Measurements from ENCODE around the gene CNTNAP2. TPM values are rescaled to one million over a fixed set of nuclear protein-coding genes. Genes with fewer than 3 reads are reported as not detected.

CNTNAP2 gene
- total RNA-seq, 1 experiment from 2014 or later: 64.5 TPM

DNA sequence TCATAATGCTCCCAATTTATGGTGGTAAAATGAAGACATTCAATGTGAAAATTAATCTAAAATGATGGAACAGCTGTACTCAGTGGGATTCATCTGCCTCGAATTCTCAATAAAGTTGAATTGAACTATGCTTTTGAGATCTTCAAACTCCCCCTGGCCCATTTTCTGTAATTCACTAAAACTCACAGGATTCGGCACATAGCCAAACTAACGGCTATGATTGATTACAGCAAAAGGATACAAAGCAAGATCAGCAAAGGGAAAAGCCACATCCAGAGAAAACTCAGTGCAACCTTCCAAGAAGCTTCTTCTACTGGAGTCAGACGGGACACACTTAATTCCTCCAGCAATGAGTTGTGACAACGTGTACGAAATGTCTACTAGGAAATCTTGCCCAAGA, 307.5 kb downstream of the CNTNAP2 start:
- no peak overlapping the region for H3K4ac ChIP-seq (ENCODE audit: low read depth, low read length)
- no peaks in the 10 kb centered on the region for H3K79me1 ChIP-seq (ENCODE audit: insufficient read depth, low read depth, low read length, poor library complexity, severe bottlenecking)
- H3K4me2 ChIP-seq (ENCODE audit: insufficient read depth, insufficient read length, low read length): no peak overlapping the region
- peaks cover 0 to 5% of the 10 kb centered on the region in 2 experiments; a peak in 2 of 5 replicates for H3K9me3 Mint-ChIP-seq
- H4K91ac ChIP-seq (ENCODE audit: insufficient read length, low read depth, low read length): no peak overlapping the region
- no peak overlapping the region for H3K14ac ChIP-seq (ENCODE audit: insufficient read depth, low read length)
- H4K5ac ChIP-seq (ENCODE audit: insufficient read length, low read depth, low read length): no peak overlapping the region
- H3K27me3 ChIP-seq (ENCODE audit: insufficient read depth, low read length): no peaks in the 10 kb centered on the region
- TF ChIP-seq, protein P1, sequence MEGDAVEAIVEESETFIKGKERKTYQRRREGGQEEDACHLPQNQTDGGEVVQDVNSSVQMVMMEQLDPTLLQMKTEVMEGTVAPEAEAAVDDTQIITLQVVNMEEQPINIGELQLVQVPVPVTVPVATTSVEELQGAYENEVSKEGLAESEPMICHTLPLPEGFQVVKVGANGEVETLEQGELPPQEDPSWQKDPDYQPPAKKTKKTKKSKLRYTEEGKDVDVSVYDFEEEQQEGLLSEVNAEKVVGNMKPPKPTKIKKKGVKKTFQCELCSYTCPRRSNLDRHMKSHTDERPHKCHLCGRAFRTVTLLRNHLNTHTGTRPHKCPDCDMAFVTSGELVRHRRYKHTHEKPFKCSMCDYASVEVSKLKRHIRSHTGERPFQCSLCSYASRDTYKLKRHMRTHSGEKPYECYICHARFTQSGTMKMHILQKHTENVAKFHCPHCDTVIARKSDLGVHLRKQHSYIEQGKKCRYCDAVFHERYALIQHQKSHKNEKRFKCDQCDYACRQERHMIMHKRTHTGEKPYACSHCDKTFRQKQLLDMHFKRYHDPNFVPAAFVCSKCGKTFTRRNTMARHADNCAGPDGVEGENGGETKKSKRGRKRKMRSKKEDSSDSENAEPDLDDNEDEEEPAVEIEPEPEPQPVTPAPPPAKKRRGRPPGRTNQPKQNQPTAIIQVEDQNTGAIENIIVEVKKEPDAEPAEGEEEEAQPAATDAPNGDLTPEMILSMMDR (conservative IDR thresholded peaks at IDR 0.05): no peak
- no peak overlapping the region for H2AK5ac ChIP-seq (ENCODE audit: insufficient read length, low read length)
- no peaks in the 10 kb centered on the region for H4K20me1 ChIP-seq (ENCODE audit: control insufficient read depth, insufficient read depth, insufficient read length)
- H3K56ac ChIP-seq (ENCODE audit: insufficient read length, low read depth, low read length): no peak overlapping the region
- no peak overlapping the region for H3K27ac ChIP-seq (ENCODE audit: insufficient read length, low read depth, low read length)
- H2AFZ ChIP-seq (ENCODE audit: low read length): no peak overlapping the region
- no peak overlapping the region for H2BK120ac ChIP-seq (ENCODE audit: low read depth, low read length, poor library complexity, severe bottlenecking)
- H3K23me2 ChIP-seq (ENCODE audit: insufficient read length, low read depth, low read length, poor library complexity, severe bottlenecking): no peaks in the 10 kb centered on the region
- no peak overlapping the region for H3K4me3 Mint-ChIP-seq
- H2BK20ac ChIP-seq (ENCODE audit: low read depth, low read length, poor library complexity, severe bottlenecking): no peak overlapping the region
- H3K27me3 Mint-ChIP-seq (ENCODE audit: low read depth): no peaks in the 10 kb centered on the region
- no peak overlapping the region for H2BK15ac ChIP-seq (ENCODE audit: low read depth, low read length)
- no peak overlapping the region for H3K27ac Mint-ChIP-seq
- no peak overlapping the region for H3K18ac ChIP-seq (ENCODE audit: insufficient read length, low read depth, low read length)
- H3K4me1 ChIP-seq (ENCODE audit: insufficient read depth, low read length): no peaks in the 10 kb centered on the region
- H3K9me3 ChIP-seq (ENCODE audit: control insufficient read depth, low read depth, low read length): no peaks in the 10 kb centered on the region
- no peak overlapping the region for H3K23ac ChIP-seq (ENCODE audit: insufficient read length, low read depth, low read length)
- H3K79me2 ChIP-seq (ENCODE audit: insufficient read depth, low read length): no peaks in the 10 kb centered on the region
- peaks cover 0 to 5% (median 0%) of the 10 kb centered on the region in 3 experiments; a peak in 1 of 7 replicates for H3K36me3 Mint-ChIP-seq (ENCODE audit: insufficient read depth in 1 of 3, low read depth in 3 of 3)
- H4K8ac ChIP-seq (replicated peaks; ENCODE audit: insufficient read length, low read depth, low read length): no peak overlapping the region
- no peak overlapping the region for H3T11ph ChIP-seq (ENCODE audit: low read length)
- H3K4me1 Mint-ChIP-seq: no peaks in the 10 kb centered on the region
- H3K9ac ChIP-seq (ENCODE audit: extremely low read depth, insufficient read length, low read length): no peak overlapping the region
- no peak overlapping the region for H2BK12ac ChIP-seq (ENCODE audit: insufficient read length, low read depth, low read length)
- no peak overlapping the region for H2BK5ac ChIP-seq (ENCODE audit: insufficient read length, low read length)
- DNase-seq: no peak
- WGBS (ENCODE audit: extremely low coverage, insufficient read length, low lambda C conversion rate): no CpG with 5 or more reads among the region's 6 CpGs
